Erythroblast (primary cell): ENCODE data around the gene CAPN8.

Source experiments
- DNase-seq, 2 experiments: peaks; one replicate each; lab custom pipeline; 2025; lab: John Stamatoyannopoulos, UW
- GATA1 ChIP-seq: IDR thresholded peaks from 2 replicates; pipeline ENCODE4 v1.6.1; 2011; ENCODE audit warnings: low read depth, mild to moderate bottlenecking, control low read depth, low read length, moderate library complexity
- POLR2A ChIP-seq: IDR thresholded peaks from 2 replicates; pipeline ENCODE4 v1.6.1; 2011; ENCODE audit warnings: mild to moderate bottlenecking, low read length

CAPN8 gene

GRCh38 chr1:223654083-223654482 lies 11.4 kb downstream of the CAPN8 start:
- TF ChIP-seq POLR2A, result no peak
- no peak for TF ChIP-seq GATA1
- DNase-seq, result no peak

- TF ChIP-seq POLR2A (no peak), GATA1 (no peak)
- DNase-seq, result no peak
Measured at GRCh38 chr1:223653431-223653830, 12.1 kb downstream of the CAPN8 start.

- DNase-seq, result no peak
Measured at GRCh38 chr1:223653015-223653414, 12.5 kb downstream of the CAPN8 start.

GRCh38 chr1:223652436-223652941 lies 13.0 kb downstream of the CAPN8 start:
- TF ChIP-seq GATA1, result no peak
- TF ChIP-seq POLR2A, result no peak
- no peak for DNase-seq

More at GRCh38 chr1:223653015-223653414, 12.5 kb downstream of the CAPN8 start:
- TF ChIP-seq POLR2A (no peak), GATA1 (no peak)

GRCh38 chr1:223651291-223651991 lies 14.1 kb downstream of the CAPN8 start:
- no peak for TF ChIP-seq POLR2A
- no peak for TF ChIP-seq GATA1
- DNase-seq, result no peak

GRCh38 chr1:223650465-223650864 lies 15.0 kb downstream of the CAPN8 start:
- TF ChIP-seq GATA1 (no peak), POLR2A (no peak)
- no peak for DNase-seq

- DNase-seq, result no peak
- TF ChIP-seq GATA1 (no peak), POLR2A (no peak)
Measured at GRCh38 chr1:223649222-223649621, 16.3 kb downstream of the CAPN8 start.

- TF ChIP-seq POLR2A (no peak), GATA1 (no peak)
- DNase-seq, result no peak
Measured at GRCh38 chr1:223647249-223647648, 18.3 kb downstream of the CAPN8 start.

GRCh38 chr1:223645903-223646302 lies 19.6 kb downstream of the CAPN8 start:
- no peak for TF ChIP-seq GATA1
- no peak for TF ChIP-seq POLR2A
- DNase-seq, result no peak

GRCh38 chr1:223642237-223642636 lies 23.3 kb downstream of the CAPN8 start:
- DNase-seq, result no peak
- TF ChIP-seq GATA1 (no peak), POLR2A (no peak)

GRCh38 chr1:223641523-223642039 lies 23.9 kb downstream of the CAPN8 start:
- DNase-seq, result no peak
- TF ChIP-seq GATA1 (no peak), POLR2A (no peak)

- TF ChIP-seq GATA1 (no peak), POLR2A (no peak)
- DNase-seq, result no peak
Measured at GRCh38 chr1:223639331-223639749, 26.2 kb downstream of the CAPN8 start.

- DNase-seq, result no peak
- no peak for TF ChIP-seq POLR2A
- TF ChIP-seq GATA1, result no peak
Measured at GRCh38 chr1:223635236-223635635, 30.3 kb downstream of the CAPN8 start.

GRCh38 chr1:223634423-223634822 lies 31.1 kb downstream of the CAPN8 start:
- no peak for TF ChIP-seq POLR2A
- no peak for TF ChIP-seq GATA1
- no peak for DNase-seq
